IMR-90 (cell line): ENCODE data around the gene HECW1.

Source experiments
- ELK1 ChIP-seq: fragments of 150-350 bp; IDR thresholded peaks from 2 replicates; pipeline ENCODE4 v1.6.1; 2016; ENCODE audit warnings: low read depth, mild to moderate bottlenecking, low read length, moderate library complexity, borderline replicate concordance
- RCOR1 ChIP-seq: IDR thresholded peaks from 2 replicates; pipeline ENCODE4 v1.6.1; 2012; ENCODE audit warnings: mild to moderate bottlenecking, low read length, improper control_type of control experiment; ENCODE audit not compliant: insufficient replicate concordance

DNA sequence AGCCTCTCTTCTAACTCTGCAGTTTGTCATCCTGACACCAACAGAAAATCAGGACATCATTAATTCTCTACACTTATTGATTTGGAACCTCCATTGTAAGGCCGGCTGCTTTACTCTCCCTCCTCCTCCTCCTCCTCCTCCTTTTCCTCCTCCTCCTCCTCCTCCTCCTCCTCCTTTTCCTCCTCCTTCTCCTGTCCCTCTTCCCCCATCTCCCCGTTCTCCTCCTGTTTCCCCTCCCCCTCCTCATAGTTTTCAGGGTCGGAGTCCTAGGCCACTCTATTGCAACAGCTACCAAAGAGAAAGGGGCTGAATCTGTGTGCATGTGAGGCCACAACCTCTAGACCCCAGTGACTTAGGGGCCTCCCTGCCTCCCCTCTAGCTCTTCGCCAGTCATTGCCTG, 136.1 kb downstream of the HECW1 start:
- TF ChIP-seq RCOR1 (no peak), ELK1 (no peak)
